Ishikawa (cell line): ENCODE results near the gene PTPRM.

Experiments
- CEBPB ChIP-seq: IDR thresholded peaks from 2 replicates; pipeline ENCODE4 v1.6.1; 2012
- EGR1 ChIP-seq: IDR thresholded peaks from 2 replicates; pipeline ENCODE4 v1.6.1; 2012
- EP300 ChIP-seq: IDR thresholded peaks from 2 replicates; pipeline ENCODE4 v1.6.1; 2012; ENCODE audit warnings: borderline replicate concordance
- RAD21 ChIP-seq: IDR thresholded peaks from 2 replicates; pipeline ENCODE4 v1.6.1; 2012; ENCODE audit warnings: low read depth
- REST ChIP-seq: IDR thresholded peaks from 2 replicates; pipeline ENCODE4 v1.6.1; 2012; ENCODE audit warnings: low read depth, mild to moderate bottlenecking
- TAF1 ChIP-seq: IDR thresholded peaks from 2 replicates; pipeline ENCODE4 v1.6.1; 2012; ENCODE audit warnings: low read depth, mild to moderate bottlenecking
- YY1 ChIP-seq: IDR thresholded peaks from 2 replicates; pipeline ENCODE4 v1.6.1; 2012; ENCODE audit warnings: low read depth

- no peak for TF ChIP-seq RAD21
- no peak for TF ChIP-seq CEBPB
- TF ChIP-seq REST: no peak
- no peak for TF ChIP-seq YY1
- TF ChIP-seq EGR1: no peak
- no peak for TF ChIP-seq EP300
- no peak for TF ChIP-seq TAF1
Measured at GRCh38 chr18:8011361-8011760, 444.2 kb downstream of the PTPRM start.
